ENCODE data around the gene OASL. TPM values are rescaled to one million over a fixed set of nuclear protein-coding genes. Genes with fewer than 3 reads are reported as not detected.

OASL gene
- total and polyA plus RNA-seq, 9 donors: 0.12 to 2.8 (median 0.39) TPM; not detected in 1

- intact Hi-C loops (cut with DNase I): no loop called here
- Histone ChIP-seq H3K4me1 (ENCODE audit: insufficient read depth) (no peaks in the 10 kb centered on the region), H3K4me3 (no peak overlapping the region), H3K27ac (no peak overlapping the region), H3K9me3 (no peaks in the 10 kb centered on the region), H3K36me3 (no peaks in the 10 kb centered on the region), H3K27me3 (no peaks in the 10 kb centered on the region)
- TF ChIP-seq CTCF (IDR thresholded peaks at IDR 0.05): no peak
- 90 to 94% (median 93%) methylated on average over 1 of the region's 1 CpG for WGBS, 3 donors
- DNase-seq: no peak
Observed at GRCh38 chr12:120992989-120993388, 46.1 kb downstream of the OASL start.

GRCh38 chr12:120991965-120992364 is 47.1 kb downstream of the OASL start:
- Histone ChIP-seq H3K4me1 (ENCODE audit: insufficient read depth) (no peaks in the 10 kb centered on the region), H3K4me3 (no peak overlapping the region), H3K9me3 (no peaks in the 10 kb centered on the region), H3K36me3 (no peaks in the 10 kb centered on the region), H3K27ac (no peak overlapping the region), H3K27me3 (no peaks in the 10 kb centered on the region)
- TF ChIP-seq POLR2A (IDR thresholded peaks at IDR 0.05): no peak
- TF ChIP-seq EP300 (IDR thresholded peaks at IDR 0.05): no peak
- intact Hi-C loops (cut with DNase I): no loop called here
- no peak for DNase-seq

- Histone ChIP-seq H3K36me3 (no peaks in the 10 kb centered on the region), H3K27me3 (no peaks in the 10 kb centered on the region), H3K4me1 (ENCODE audit: insufficient read depth) (no peaks in the 10 kb centered on the region), H3K9me3 (no peaks in the 10 kb centered on the region), H3K4me3 (no peak overlapping the region), H3K27ac (no peak overlapping the region)
- TF ChIP-seq CTCF (IDR thresholded peaks at IDR 0.05) (no peak), POLR2A (IDR thresholded peaks at IDR 0.05) (no peak), EP300 (IDR thresholded peaks at IDR 0.05) (no peak)
- DNase-seq: no peak
- WGBS, 3 donors: 55 to 61% (median 56%) methylated on average over 2 of the region's 2 CpGs
- intact Hi-C loops (cut with DNase I): no loop called here
Observed at GRCh38 chr12:120990487-120991055, 48.5 kb downstream of the OASL start.

- H3K27ac ChIP-seq: no peak overlapping the region
- no peaks in the 10 kb centered on the region for H3K9me3 ChIP-seq
- 79 to 87% (median 82%) methylated on average over 3 of the region's 3 CpGs for WGBS, 3 donors
- H3K27me3 ChIP-seq: no peaks in the 10 kb centered on the region
- H3K4me3 ChIP-seq: no peak overlapping the region
- intact Hi-C loops (cut with DNase I): no loop called here
- no peaks in the 10 kb centered on the region for H3K36me3 ChIP-seq
- no peak for DNase-seq
- TF ChIP-seq EP300 (IDR thresholded peaks at IDR 0.05) (no peak), CTCF (IDR thresholded peaks at IDR 0.05) (no peak), POLR2A (IDR thresholded peaks at IDR 0.05) (no peak)
- H3K4me1 ChIP-seq (ENCODE audit: insufficient read depth): no peaks in the 10 kb centered on the region
Observed at GRCh38 chr12:120989687-120990086, 49.4 kb downstream of the OASL start.

- no peak overlapping the region for H3K4me3 ChIP-seq
- intact Hi-C loops (cut with DNase I): no loop called here
- WGBS, 3 donors: 89 to 91% (median 90%) methylated on average over 16 to 17 of the region's 17 CpGs
Observed at GRCh38 chr12:120988658-120989057, 50.4 kb downstream of the OASL start.

More at GRCh38 chr12:120988658-120989057, 50.4 kb downstream of the OASL start:
- Histone ChIP-seq H3K36me3 (no peaks in the 10 kb centered on the region), H3K4me1 (ENCODE audit: insufficient read depth) (no peaks in the 10 kb centered on the region), H3K27me3 (no peaks in the 10 kb centered on the region), H3K27ac (no peak overlapping the region), H3K9me3 (no peaks in the 10 kb centered on the region)
- no peak for DNase-seq
- TF ChIP-seq POLR2A (IDR thresholded peaks at IDR 0.05): no peak
- TF ChIP-seq EP300 (IDR thresholded peaks at IDR 0.05): no peak
- no peak for TF ChIP-seq CTCF (IDR thresholded peaks at IDR 0.05)
